ENCODE results near the gene HOXB4.

DNA sequence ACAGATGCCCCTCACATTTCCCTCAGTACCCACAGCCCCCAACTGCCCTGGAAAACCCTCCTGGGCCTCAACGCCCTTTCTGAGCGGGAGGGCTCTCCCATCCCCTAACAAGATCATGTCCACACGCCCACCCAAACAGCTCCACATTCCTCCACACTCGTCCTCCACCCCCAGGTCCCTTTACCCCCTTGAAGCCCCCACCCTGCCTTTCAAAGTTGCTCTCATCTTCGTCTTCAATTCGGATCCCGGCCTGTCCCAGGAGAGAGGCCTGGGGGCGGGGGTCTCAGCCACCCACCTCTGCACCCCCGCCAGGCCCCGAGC lies 14.3 kb downstream of the HOXB4 start:
- TF ChIP-seq, protein P1, sequence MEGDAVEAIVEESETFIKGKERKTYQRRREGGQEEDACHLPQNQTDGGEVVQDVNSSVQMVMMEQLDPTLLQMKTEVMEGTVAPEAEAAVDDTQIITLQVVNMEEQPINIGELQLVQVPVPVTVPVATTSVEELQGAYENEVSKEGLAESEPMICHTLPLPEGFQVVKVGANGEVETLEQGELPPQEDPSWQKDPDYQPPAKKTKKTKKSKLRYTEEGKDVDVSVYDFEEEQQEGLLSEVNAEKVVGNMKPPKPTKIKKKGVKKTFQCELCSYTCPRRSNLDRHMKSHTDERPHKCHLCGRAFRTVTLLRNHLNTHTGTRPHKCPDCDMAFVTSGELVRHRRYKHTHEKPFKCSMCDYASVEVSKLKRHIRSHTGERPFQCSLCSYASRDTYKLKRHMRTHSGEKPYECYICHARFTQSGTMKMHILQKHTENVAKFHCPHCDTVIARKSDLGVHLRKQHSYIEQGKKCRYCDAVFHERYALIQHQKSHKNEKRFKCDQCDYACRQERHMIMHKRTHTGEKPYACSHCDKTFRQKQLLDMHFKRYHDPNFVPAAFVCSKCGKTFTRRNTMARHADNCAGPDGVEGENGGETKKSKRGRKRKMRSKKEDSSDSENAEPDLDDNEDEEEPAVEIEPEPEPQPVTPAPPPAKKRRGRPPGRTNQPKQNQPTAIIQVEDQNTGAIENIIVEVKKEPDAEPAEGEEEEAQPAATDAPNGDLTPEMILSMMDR (IDR thresholded peaks at IDR 0.05) = no peak
- no peak for TF ChIP-seq POLR2A (IDR thresholded peaks at IDR 0.05)

All from Peyer's patch (tissue), 4 donors.